DND-41 (cell line): ENCODE measurements around the gene APIP.

Experiments
- ATAC-seq: fragments of 200-7000 bp; cut with Tn5 transposase; 3 replicates; pipeline ENCODE4 v1.9.1; 2021; ENCODE audit warnings: low read depth; ENCODE audit not compliant: insufficient read depth
- DNase-seq: peaks from one replicate; pipeline ENCODE4 v3.0.0-alpha.2; 2020
- H2AFZ ChIP-seq: 2 replicates; pipeline ENCODE4 v1.6.0; 2012; ENCODE audit warnings: low read depth, low read length
- H3K27ac ChIP-seq: 2 replicates; pipeline ENCODE4 v1.5.1; 2012; ENCODE audit warnings: low read length, inconsistent platforms
- H3K27me3 ChIP-seq: fragments of 200-600 bp; sonication (generic); 2 replicates; pipeline ENCODE4 v1.6.0; 2012; ENCODE audit warnings: low read length, mild to moderate bottlenecking, inconsistent platforms; ENCODE audit not compliant: insufficient read depth, poor library complexity
- H3K36me3 ChIP-seq: 2 replicates; pipeline ENCODE4 v1.5.1; 2012; ENCODE audit warnings: low read length, inconsistent platforms; ENCODE audit not compliant: insufficient read depth
- H3K4me1 ChIP-seq: 2 replicates; pipeline ENCODE4 v1.5.1; 2012; ENCODE audit warnings: mild to moderate bottlenecking, low read length; ENCODE audit not compliant: insufficient read depth
- H3K4me2 ChIP-seq: 2 replicates; pipeline ENCODE4 v1.6.0; 2012; ENCODE audit warnings: mild to moderate bottlenecking, moderate library complexity, low read length, inconsistent platforms; ENCODE audit not compliant: insufficient read depth
- H3K4me3 ChIP-seq, 2 experiments: fragments of 200-600 bp in 1 of 2; shearing (Covaris generic) in 1 of 2; 2 replicates each; pipeline ENCODE4 v1.5.1; 2012 to 2016; ENCODE audit warnings: inconsistent platforms in 2 of 2, low read length in 2 of 2, mild to moderate bottlenecking in 2 of 2, low read depth in 1 of 2, moderate library complexity in 1 of 2
- H3K79me2 ChIP-seq: 2 replicates; pipeline ENCODE4 v1.6.0; 2012; ENCODE audit warnings: low read length, inconsistent platforms; ENCODE audit not compliant: insufficient read depth
- H3K9ac ChIP-seq: 2 replicates; pipeline ENCODE4 v1.6.0; 2012; ENCODE audit warnings: low read depth, mild to moderate bottlenecking, inconsistent platforms, low read length, moderate library complexity
- H3K9me3 ChIP-seq: 2 replicates; pipeline ENCODE4 v1.5.1; 2012; ENCODE audit warnings: low read length, moderate library complexity, mild to moderate bottlenecking, inconsistent platforms; ENCODE audit not compliant: insufficient read depth, severe bottlenecking
- H4K20me1 ChIP-seq: 2 replicates; pipeline ENCODE4 v1.6.0; 2012; ENCODE audit warnings: low read length; ENCODE audit not compliant: insufficient read depth
- EZH2 ChIP-seq: IDR thresholded peaks from 3 replicates; pipeline ENCODE4 v1.6.1; 2012; ENCODE audit warnings: borderline replicate concordance, low read depth, mild to moderate bottlenecking, moderate library complexity, low read length, inconsistent platforms; ENCODE audit not compliant: severe bottlenecking
- TF ChIP-seq, protein P1 (sequence below): IDR thresholded peaks from 2 replicates; pipeline ENCODE4 v1.5.1; 2012; ENCODE audit warnings: borderline replicate concordance, low read length, moderate library complexity, mild to moderate bottlenecking; ENCODE audit not compliant: poor library complexity, severe bottlenecking; ENCODE audit errors: extremely low read depth

The APIP gene

DNA sequence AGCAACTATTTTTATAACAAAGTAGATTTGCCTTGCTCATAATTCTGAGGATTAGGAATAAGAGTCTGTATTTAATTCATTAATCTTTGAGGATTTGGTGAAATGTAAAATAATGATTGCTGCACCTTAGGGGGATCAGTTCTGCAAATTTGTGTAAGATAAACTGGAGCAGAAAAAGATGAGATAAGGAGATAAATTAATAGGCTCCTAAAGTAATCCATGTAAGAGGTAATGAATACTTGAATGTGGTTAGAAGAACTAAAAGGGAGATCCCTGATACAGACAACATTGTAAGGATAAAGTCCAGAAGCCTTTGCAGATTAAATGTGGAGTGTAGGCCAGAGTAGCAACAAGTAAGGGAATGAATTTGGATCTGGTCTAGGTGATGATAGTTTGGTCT is 45.9 kb upstream of the APIP start:
- Histone ChIP-seq H3K4me1 (no peaks in the 10 kb centered on the region), H3K27ac (no peak overlapping the region), H2AFZ (no peak overlapping the region), H3K4me2 (no peak overlapping the region), H3K4me3 (no peak overlapping the region), H3K79me2 (no peaks in the 10 kb centered on the region), H3K36me3 (peaks cover 34% of the 10 kb centered on the region; the same call in 1 of the 2 replicates), H3K9me3 (no peaks in the 10 kb centered on the region), H3K9ac (no peak overlapping the region), H3K27me3 (no peaks in the 10 kb centered on the region), H4K20me1 (no peaks in the 10 kb centered on the region)
- TF ChIP-seq, protein P1, sequence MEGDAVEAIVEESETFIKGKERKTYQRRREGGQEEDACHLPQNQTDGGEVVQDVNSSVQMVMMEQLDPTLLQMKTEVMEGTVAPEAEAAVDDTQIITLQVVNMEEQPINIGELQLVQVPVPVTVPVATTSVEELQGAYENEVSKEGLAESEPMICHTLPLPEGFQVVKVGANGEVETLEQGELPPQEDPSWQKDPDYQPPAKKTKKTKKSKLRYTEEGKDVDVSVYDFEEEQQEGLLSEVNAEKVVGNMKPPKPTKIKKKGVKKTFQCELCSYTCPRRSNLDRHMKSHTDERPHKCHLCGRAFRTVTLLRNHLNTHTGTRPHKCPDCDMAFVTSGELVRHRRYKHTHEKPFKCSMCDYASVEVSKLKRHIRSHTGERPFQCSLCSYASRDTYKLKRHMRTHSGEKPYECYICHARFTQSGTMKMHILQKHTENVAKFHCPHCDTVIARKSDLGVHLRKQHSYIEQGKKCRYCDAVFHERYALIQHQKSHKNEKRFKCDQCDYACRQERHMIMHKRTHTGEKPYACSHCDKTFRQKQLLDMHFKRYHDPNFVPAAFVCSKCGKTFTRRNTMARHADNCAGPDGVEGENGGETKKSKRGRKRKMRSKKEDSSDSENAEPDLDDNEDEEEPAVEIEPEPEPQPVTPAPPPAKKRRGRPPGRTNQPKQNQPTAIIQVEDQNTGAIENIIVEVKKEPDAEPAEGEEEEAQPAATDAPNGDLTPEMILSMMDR: no peak
- TF ChIP-seq EZH2: no peak
- no peak for ATAC-seq
- no peak for DNase-seq

DNA sequence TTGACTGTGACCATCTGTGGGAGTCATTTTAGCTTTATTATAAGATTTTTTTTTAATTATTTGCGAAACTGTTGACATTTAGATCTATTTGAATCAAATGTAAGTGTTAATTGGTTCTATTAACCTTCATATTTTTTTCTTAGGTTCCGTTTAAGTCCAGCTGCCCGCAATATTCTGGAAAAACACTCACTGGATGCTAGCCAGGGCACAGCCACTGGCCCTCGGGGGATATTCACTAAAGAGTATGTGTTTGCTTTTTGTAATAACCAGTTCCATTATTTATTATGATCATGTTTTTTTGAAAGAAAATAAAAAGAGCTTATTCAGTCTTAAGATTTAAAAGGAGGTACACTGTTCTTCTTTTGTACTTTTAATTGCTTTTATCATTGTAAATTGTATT is 44.1 kb upstream of the APIP start:
- no peaks in the 10 kb centered on the region for H3K9me3 ChIP-seq
- peaks cover 25% of the 10 kb centered on the region; the same call in 1 of the 2 replicates for H3K36me3 ChIP-seq
- no peak overlapping the region for H2AFZ ChIP-seq
- no peak overlapping the region for H3K27ac ChIP-seq
- no peak overlapping the region for H3K9ac ChIP-seq
- H4K20me1 ChIP-seq: no peaks in the 10 kb centered on the region
- H3K27me3 ChIP-seq: no peaks in the 10 kb centered on the region
- no peak for ATAC-seq
- TF ChIP-seq EZH2: no peak
- TF ChIP-seq, protein P1: no peak
- no peaks in the 10 kb centered on the region for H3K79me2 ChIP-seq
- H3K4me1 ChIP-seq: no peaks in the 10 kb centered on the region
- H3K4me3 ChIP-seq: no peak overlapping the region
- DNase-seq: no peak
- no peak overlapping the region for H3K4me2 ChIP-seq

DNA sequence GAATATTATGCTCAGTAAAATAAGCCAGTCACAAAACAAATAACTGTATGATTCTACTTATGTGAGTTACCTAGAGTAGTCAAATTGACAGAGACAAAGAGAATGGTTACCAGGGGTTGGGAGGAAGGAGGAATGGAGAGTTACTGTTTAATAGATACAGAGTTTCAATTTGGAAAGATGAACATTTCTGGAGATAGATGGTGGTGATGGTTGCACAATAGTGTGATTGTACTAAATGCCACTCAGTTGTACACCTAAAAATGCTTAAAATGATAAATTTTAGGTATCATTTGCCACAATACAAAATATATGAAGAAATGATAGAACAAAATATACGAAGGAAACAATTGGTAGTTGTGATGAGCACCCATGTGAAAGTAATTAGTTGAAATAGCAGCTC is 43.6 kb upstream of the APIP start:
- Histone ChIP-seq H3K4me1 (no peaks in the 10 kb centered on the region), H3K9ac (no peak overlapping the region), H3K4me3 (no peak overlapping the region), H3K27me3 (no peaks in the 10 kb centered on the region), H3K27ac (no peak overlapping the region), H4K20me1 (no peaks in the 10 kb centered on the region), H2AFZ (no peak overlapping the region), H3K79me2 (no peaks in the 10 kb centered on the region), H3K36me3 (peaks cover 21% of the 10 kb centered on the region; the same call in 1 of the 2 replicates), H3K9me3 (no peaks in the 10 kb centered on the region), H3K4me2 (no peak overlapping the region)
- no peak for TF ChIP-seq EZH2
- TF ChIP-seq, protein P1: no peak
- no peak for ATAC-seq
- DNase-seq: no peak

DNA sequence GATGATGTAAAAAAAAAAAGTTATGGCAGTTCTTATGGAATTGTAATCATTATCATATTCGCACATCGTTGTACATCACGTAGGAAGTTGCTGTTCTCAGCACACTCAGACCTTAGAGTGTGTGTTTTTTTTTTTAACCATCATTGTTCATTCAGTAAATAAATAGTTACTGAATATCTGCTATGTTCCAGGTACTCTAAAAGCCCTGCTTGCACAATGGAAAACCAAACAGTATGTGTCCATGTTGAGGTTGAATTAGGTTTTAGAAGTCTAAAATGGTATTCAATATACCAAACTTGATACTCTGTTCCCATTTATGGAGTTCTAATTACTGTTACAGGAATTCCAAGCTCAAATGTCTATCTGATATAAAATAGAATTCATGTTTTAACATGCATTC is 41.4 kb upstream of the APIP start:
- no peak overlapping the region for H3K9ac ChIP-seq
- no peaks in the 10 kb centered on the region for H3K9me3 ChIP-seq
- no peak for ATAC-seq
- peaks cover 21% of the 10 kb centered on the region; the same call in 1 of the 2 replicates for H3K36me3 ChIP-seq
- no peak for DNase-seq
- TF ChIP-seq EZH2: no peak
- TF ChIP-seq, protein P1: no peak
- no peak overlapping the region for H2AFZ ChIP-seq
- no peaks in the 10 kb centered on the region for H3K79me2 ChIP-seq
- no peak overlapping the region for H3K4me3 ChIP-seq
- no peaks in the 10 kb centered on the region for H3K4me1 ChIP-seq
- H3K27ac ChIP-seq: no peak overlapping the region
- H3K4me2 ChIP-seq: no peak overlapping the region
- H4K20me1 ChIP-seq: no peaks in the 10 kb centered on the region
- no peaks in the 10 kb centered on the region for H3K27me3 ChIP-seq
